Iris pigment epithelial cell (primary cell): ENCODE measurements around the gene ANKRD18A.
"Not testable (repeated sequence)": the region's sequence is repeated elsewhere in the genome, so short reads cannot be mapped to it uniquely, and the experiment has no call there.

ENCODE experiments used
- DNase-seq: peaks from one replicate; pipeline ENCODE4 v3.0.0-alpha.2; 2011; ENCODE audit warnings: low read depth

ANKRD18A gene

GRCh38 chr9:38626006-38626405 lies 5.6 kb upstream of the ANKRD18A start:
- no peak for DNase-seq

- DNase-seq, result no peak
Observed at GRCh38 chr9:38622951-38623350, 2.6 kb upstream of the ANKRD18A start.

- DNase-seq, result no peak
Observed at GRCh38 chr9:38622288-38622674, 1.9 kb upstream of the ANKRD18A start.

- DNase-seq, result no peak
Observed at GRCh38 chr9:38621434-38622287, 1.3 kb upstream of the ANKRD18A start.

- no peak for DNase-seq
Observed at GRCh38 chr9:38619556-38620447, 594 bp downstream of the ANKRD18A start.

GRCh38 chr9:38598029-38598745 lies 22.2 kb downstream of the ANKRD18A start:
- DNase-seq, result not testable (repeated sequence)

- not testable (repeated sequence) for DNase-seq
Observed at GRCh38 chr9:38595117-38595516, 25.3 kb downstream of the ANKRD18A start.

GRCh38 chr9:38591346-38592063 lies 28.9 kb downstream of the ANKRD18A start:
- DNase-seq, result peak; percentile 6

GRCh38 chr9:38583765-38584164 lies 36.6 kb downstream of the ANKRD18A start:
- not testable (repeated sequence) for DNase-seq

GRCh38 chr9:38580112-38580511 lies 40.3 kb downstream of the ANKRD18A start:
- DNase-seq, result not testable (repeated sequence)

GRCh38 chr9:38576181-38576580 lies 44.2 kb downstream of the ANKRD18A start:
- not testable (repeated sequence) for DNase-seq

GRCh38 chr9:38566048-38566447 lies 54.3 kb downstream of the ANKRD18A start:
- not testable (repeated sequence) for DNase-seq

- not testable (repeated sequence) for DNase-seq
Observed at GRCh38 chr9:38565178-38565577, 55.2 kb downstream of the ANKRD18A start.

- not testable (repeated sequence) for DNase-seq
Observed at GRCh38 chr9:38563911-38564310, 56.5 kb downstream of the ANKRD18A start.

- DNase-seq, result not testable (repeated sequence)
Observed at GRCh38 chr9:38561134-38561533, 59.3 kb downstream of the ANKRD18A start.

GRCh38 chr9:38559172-38559571 lies 61.2 kb downstream of the ANKRD18A start:
- DNase-seq, result not testable (repeated sequence)

GRCh38 chr9:38557746-38558145 lies 62.6 kb downstream of the ANKRD18A start:
- DNase-seq, result not testable (repeated sequence)

GRCh38 chr9:38554966-38555365 lies 65.4 kb downstream of the ANKRD18A start:
- not testable (repeated sequence) for DNase-seq

GRCh38 chr9:38553019-38553418 lies 67.4 kb downstream of the ANKRD18A start:
- DNase-seq, result not testable (repeated sequence)

GRCh38 chr9:38546497-38547163 lies 73.8 kb downstream of the ANKRD18A start:
- not testable (repeated sequence) for DNase-seq

GRCh38 chr9:38540535-38540934 lies 79.9 kb downstream of the ANKRD18A start:
- peak; percentile 17 for DNase-seq
